Mammary epithelial cell (primary cell): Measurements from ENCODE around the gene UMODL1.

ENCODE experiments used
- CTCF ChIP-seq, 2 donors: IDR thresholded peaks in 1 of 2; conservative IDR thresholded peaks in 1 of 2; 2 replicates each; pipeline ENCODE4 v1.5.1; 2011 to 2012; ENCODE audit warnings: inconsistent platforms in 2 of 2, low read length in 2 of 2, mild to moderate bottlenecking in 2 of 2, control low read depth in 1 of 2, low read depth in 1 of 2; ENCODE audit not compliant: insufficient read depth in 1 of 2; ENCODE audit errors: extremely low read depth in 1 of 2
- EZH2 ChIP-seq: IDR thresholded peaks from 2 replicates; pipeline ENCODE4 v1.6.1; 2012; ENCODE audit warnings: low read length, inconsistent platforms, borderline replicate concordance

- TF ChIP-seq EZH2 = no peak
- no peak for TF ChIP-seq CTCF (conservative IDR thresholded peaks at IDR 0.05 in 1 of 2, IDR thresholded peaks at IDR 0.05 in 1 of 2; ENCODE audit: extremely low read depth in 1 of 2, insufficient read depth in 1 of 2, low read depth in 1 of 2, low read length in 2 of 2)
These were observed 24.5 kb downstream of the UMODL1 start for GRCh38 chr21:42095581-42095980.
